Liver (tissue), 9 donors: ENCODE results near the gene CBR3. TPM values are rescaled to one million over a fixed set of nuclear protein-coding genes. Genes with fewer than 3 reads are reported as not detected.
A peak's percentile ranks its signal among the peaks of the same experiment; 100 is the strongest.

Experiments used
- DNase-seq: peaks from one replicate; pipeline ENCODE4 v3.0.0-alpha.2; 2017; ENCODE audit warnings: low spot score
- H3K27ac ChIP-seq, 2 donors: one replicate each; pipeline ENCODE4 v1.7.0; 2013; ENCODE audit warnings: inconsistent platforms in 2 of 2, low read length in 2 of 2, control low read depth in 1 of 2, low read depth in 1 of 2, mild to moderate bottlenecking in 1 of 2
- H3K27me3 ChIP-seq, 4 donors: one replicate each; pipeline versions ENCODE4 v1.6.1 to v1.7.0; 2013; ENCODE audit warnings: low read length in 3 of 4, inconsistent platforms in 1 of 4, mild to moderate bottlenecking in 1 of 4, moderate library complexity in 1 of 4; ENCODE audit not compliant: control insufficient read depth in 4 of 4, insufficient read depth in 4 of 4
- H3K36me3 ChIP-seq, 4 donors: one replicate each; pipeline versions ENCODE4 v1.6.1 to v1.7.0; 2013; ENCODE audit warnings: low read length in 3 of 4, mild to moderate bottlenecking in 3 of 4, low read depth in 1 of 4, moderate library complexity in 1 of 4; ENCODE audit not compliant: control insufficient read depth in 4 of 4, insufficient read depth in 3 of 4
- H3K4me1 ChIP-seq, 4 donors: one replicate each; pipeline versions ENCODE4 v1.6.1 to v1.7.0; 2013; ENCODE audit warnings: low read length in 3 of 4, mild to moderate bottlenecking in 3 of 4, moderate library complexity in 1 of 4; ENCODE audit not compliant: control insufficient read depth in 4 of 4, insufficient read depth in 4 of 4
- H3K4me3 ChIP-seq, 3 donors: one replicate each; pipeline versions ENCODE4 v1.6.1 to v1.7.0; 2013; ENCODE audit warnings: low read length in 3 of 3, control low read depth in 1 of 3, low read depth in 1 of 3, mild to moderate bottlenecking in 1 of 3
- H3K9ac ChIP-seq, 2 donors: one replicate each; pipeline ENCODE4 v1.7.0; 2013; ENCODE audit warnings: low read length in 2 of 2, mild to moderate bottlenecking in 2 of 2, moderate library complexity in 2 of 2, control low read depth in 1 of 2, low read depth in 1 of 2
- H3K9me3 ChIP-seq, 4 donors: one replicate each; pipeline versions ENCODE4 v1.6.1 to v1.7.0; 2013; ENCODE audit warnings: low read length in 3 of 4; ENCODE audit not compliant: control insufficient read depth in 4 of 4
- ATF3 ChIP-seq: IDR thresholded peaks from 2 replicates; pipeline ENCODE4 v1.6.1; 2016; ENCODE audit warnings: antibody characterized with exemption
- CTCF ChIP-seq: fragments of 150-350 bp; IDR thresholded peaks from 2 replicates; pipeline ENCODE4 v1.5.1; 2017; ENCODE audit warnings: improper control_type of control experiment, low read depth, low read length; ENCODE audit not compliant: missing input control
- EGR1 ChIP-seq, 2 donors: IDR thresholded peaks; 2 replicates each; pipeline ENCODE4 v1.6.1; 2016 to 2018; ENCODE audit warnings: antibody characterized with exemption in 2 of 2, low read depth in 2 of 2
- FOXA1 ChIP-seq: IDR thresholded peaks from 2 replicates; pipeline ENCODE4 v1.6.1; 2016; ENCODE audit warnings: antibody characterized with exemption
- FOXA2 ChIP-seq: IDR thresholded peaks from 2 replicates; pipeline ENCODE4 v1.6.1; 2016; ENCODE audit warnings: antibody characterized with exemption
- HNF4A ChIP-seq, 2 donors: conservative IDR thresholded peaks; 2 replicates each; pipeline ENCODE4 v1.6.1; 2016; ENCODE audit warnings: antibody characterized with exemption in 2 of 2, mild to moderate bottlenecking in 2 of 2
- HNF4G ChIP-seq: IDR thresholded peaks from 2 replicates; pipeline ENCODE4 v1.6.1; 2016; ENCODE audit warnings: antibody characterized with exemption
- JUND ChIP-seq, 2 donors: IDR thresholded peaks; 2 replicates each; pipeline ENCODE4 v1.6.1; 2016; ENCODE audit warnings: antibody characterized with exemption in 2 of 2
- MAX ChIP-seq: IDR thresholded peaks from 2 replicates; pipeline ENCODE4 v1.6.1; 2016; ENCODE audit warnings: antibody characterized with exemption
- NR2F2 ChIP-seq: IDR thresholded peaks from 2 replicates; pipeline ENCODE4 v1.6.1; 2016; ENCODE audit warnings: antibody characterized with exemption
- RAD21 ChIP-seq, 2 donors: IDR thresholded peaks; 2 replicates each; pipeline ENCODE4 v1.6.1; 2016; ENCODE audit warnings: antibody characterized with exemption in 2 of 2, mild to moderate bottlenecking in 2 of 2
- REST ChIP-seq: IDR thresholded peaks from 2 replicates; pipeline ENCODE4 v1.6.1; 2016; ENCODE audit warnings: antibody characterized with exemption, mild to moderate bottlenecking
- RXRA ChIP-seq, 2 donors: IDR thresholded peaks; 2 replicates each; pipeline ENCODE4 v1.6.1; 2017 to 2018; ENCODE audit warnings: antibody characterized with exemption in 2 of 2, mild to moderate bottlenecking in 1 of 2
- SP1 ChIP-seq: IDR thresholded peaks from 2 replicates; pipeline ENCODE4 v1.6.1; 2018; ENCODE audit warnings: antibody characterized with exemption, mild to moderate bottlenecking
- TAF1 ChIP-seq: conservative IDR thresholded peaks from 2 replicates; pipeline ENCODE4 v1.6.1; 2016; ENCODE audit warnings: antibody characterized with exemption, mild to moderate bottlenecking
- YY1 ChIP-seq: IDR thresholded peaks from 2 replicates; pipeline ENCODE4 v1.6.1; 2016; ENCODE audit warnings: antibody characterized with exemption, mild to moderate bottlenecking
- WGBS: extraction: QIAGEN DNeasy Blood & Tissue Kit; methylation state at CpG from one replicate; pipeline ENCODE4 v1.1.7; 2013; 5-methylcytosine and 5-hydroxymethylcytosine counted together
- polyA plus RNA-seq, 2 donors: library from polyadenylated mRNA; stranded (reverse) in 1 of 2; unstranded in 1 of 2; fragments of 200-250 nt in 1 of 2; fragments of >200 nt in 1 of 2; fragmentation: Nextera tagmentation in 1 of 2; extraction: Ambion mirVana in 1 of 2; gene quantifications; one replicate each; pipeline versions ENCODE4 v1.2.1 to v1.2.3, GENCODE V29; 2013 to 2015
- total RNA-seq, 2 donors: library from RNA; depleted of rRNA; stranded (reverse); fragments of >200 nt; gene quantifications; one replicate each; pipeline ENCODE4 v1.2.3, GENCODE V29; 2014
- donor health status: healthy.
- donor health status: healthy.
- donor health status: healthy.
- donor health status: healthy.
- donor health status: healthy.

Gene CBR3
- total and polyA plus RNA-seq, 4 donors, result 0.31 to 0.70 (median 0.47) TPM

GRCh38 chr21:36148886-36149285 is 14.0 kb downstream of the CBR3 start:
- Histone ChIP-seq H3K9me3 (no peaks in the 10 kb centered on the region), H3K27me3 (no peaks in the 10 kb centered on the region), H3K36me3 (no peaks in the 10 kb centered on the region), H3K4me1 (peaks cover 0 to 2% (median 0%) of the 10 kb centered on the region in 4 donors), H3K4me3 (no peak overlapping the region), H3K9ac (no peak overlapping the region), H3K27ac (no peak overlapping the region)
- 95% methylated on average over 3 of the region's 3 CpGs for WGBS
- no peak for DNase-seq
- TF ChIP-seq HNF4G, result no peak
- TF ChIP-seq MAX, result no peak
- no peak for TF ChIP-seq FOXA2
- no peak for TF ChIP-seq HNF4A (conservative IDR thresholded peaks at IDR 0.05)
- TF ChIP-seq TAF1, result no peak
- TF ChIP-seq CTCF, result no peak
- TF ChIP-seq JUND (IDR thresholded peaks at IDR 0.05), result no peak
- TF ChIP-seq RXRA (IDR thresholded peaks at IDR 0.05), result no peak
- no peak for TF ChIP-seq SP1
- TF ChIP-seq ATF3, result no peak
- no peak for TF ChIP-seq EGR1 (IDR thresholded peaks at IDR 0.05; ENCODE audit: low read depth in 2 of 2)
- no peak for TF ChIP-seq FOXA1
- TF ChIP-seq REST, result no peak
- TF ChIP-seq NR2F2, result no peak
- no peak for TF ChIP-seq YY1

- no peaks in the 10 kb centered on the region for H3K36me3 ChIP-seq
- peaks cover 0 to 2% (median 0%) of the 10 kb centered on the region in 4 donors for H3K4me1 ChIP-seq
- H3K4me3 ChIP-seq, result no peak overlapping the region
- DNase-seq, result no peak
- H3K9me3 ChIP-seq, result no peaks in the 10 kb centered on the region
- 76% methylated on average over 7 of the region's 7 CpGs for WGBS
- H3K27ac ChIP-seq, result no peak overlapping the region
- H3K27me3 ChIP-seq, result no peaks in the 10 kb centered on the region
- no peak overlapping the region for H3K9ac ChIP-seq
- TF ChIP-seq RXRA (IDR thresholded peaks at IDR 0.05) (peak in 1 of 2 donors; percentile 6), JUND (IDR thresholded peaks at IDR 0.05) (no peak), FOXA2 (no peak), MAX (no peak), FOXA1 (no peak), TAF1 (no peak), RAD21 (IDR thresholded peaks at IDR 0.05) (peak in 1 of 2 donors; percentile 13), YY1 (no peak), CTCF (no peak), SP1 (peak; percentile 14), REST (no peak), HNF4G (no peak), NR2F2 (no peak)
These were observed 15.2 kb downstream of the CBR3 start for GRCh38 chr21:36149788-36150711.
